HepG2 (cell line): ENCODE data around the gene TULP4. TPM values are rescaled to one million over a fixed set of nuclear protein-coding genes. Genes with fewer than 3 reads are reported as not detected.

Experiments
- FOXA3 ChIP-seq: IDR thresholded peaks from 2 replicates; pipeline ENCODE4 v1.6.1; 2016; ENCODE audit warnings: missing genetic modification reagents, missing compliant biosample characterization
- NFYC ChIP-seq: IDR thresholded peaks from 2 replicates; pipeline ENCODE4 v1.6.1; 2016; ENCODE audit warnings: missing genetic modification reagents, missing compliant biosample characterization
- POLR2A ChIP-seq, 2 experiments: IDR thresholded peaks; 2 replicates each; pipeline ENCODE4 v1.6.1; 2011; ENCODE audit warnings: low read depth in 2 of 2, low read length in 2 of 2, mild to moderate bottlenecking in 1 of 2, moderate library complexity in 1 of 2; ENCODE audit not compliant: insufficient read depth in 1 of 2
- REXO4 ChIP-seq: sonication (generic); formaldehyde crosslinking; IDR thresholded peaks from 2 replicates; pipeline ENCODE4 v1.8.0; 2022; ENCODE audit warnings: missing genetic modification reagents, mild to moderate bottlenecking, borderline replicate concordance
- SALL2 ChIP-seq: sonication (generic); formaldehyde crosslinking; IDR thresholded peaks from 2 replicates; pipeline ENCODE4 v1.8.1; 2023; ENCODE audit warnings: mild to moderate bottlenecking, missing genetic modification reagents, inconsistent platforms
- ZNF24 ChIP-seq: fragments of 450-650 bp; IDR thresholded peaks from 2 replicates; pipeline ENCODE4 v1.6.1; 2017; ENCODE audit warnings: antibody characterized with exemption, mild to moderate bottlenecking
- ZNF670 ChIP-seq: sonication (generic); formaldehyde crosslinking; IDR thresholded peaks from 2 replicates; pipeline ENCODE4 v1.8.0; 2022; ENCODE audit warnings: mild to moderate bottlenecking, missing genetic modification reagents, borderline replicate concordance
- ZNF775 ChIP-seq: sonication (generic); formaldehyde crosslinking; IDR thresholded peaks from 2 replicates; pipeline ENCODE4 v1.4.0; 2020; ENCODE audit warnings: missing genetic modification reagents, mild to moderate bottlenecking, moderate library complexity, borderline replicate concordance
- polyA plus RNA-seq, 8 experiments: library from polyadenylated mRNA; depleted of rRNA in 3 of 8; stranded (reverse) in 7 of 8; unstranded in 1 of 8; fragments of >200 nt; fragmentation: Illumina TruSeq in 4 of 8; extraction: Trizol in 4 of 8; gene quantifications; 2 replicates each; pipeline versions ENCODE4 v1.2.1 to v1.2.3, GENCODE V29; 2011 to 2016; ENCODE audit warnings: low read depth in 4 of 8, missing spikeins in 1 of 8, mixed read lengths in 1 of 8; ENCODE audit not compliant: insufficient read depth in 1 of 8
- total RNA-seq, 5 experiments: library from RNA; depleted of rRNA; stranded (reverse); fragments of >200 nt; fragmentation: Illumina TruSeq; extraction: Trizol; gene quantifications; 2 replicates each; pipeline ENCODE4 v1.2.3, GENCODE V29; 2016; ENCODE audit warnings: low read depth in 1 of 5
- TF ChIP-seq, protein P1 (sequence below): sonication (generic); formaldehyde crosslinking; IDR thresholded peaks from 2 replicates; pipeline ENCODE4 v1.5.0; 2020; ENCODE audit warnings: mild to moderate bottlenecking, missing genetic modification reagents
- TF ChIP-seq, protein P2 (sequence below): sonication (generic); formaldehyde crosslinking; IDR thresholded peaks from 2 replicates; pipeline ENCODE4 v1.4.0; 2020; ENCODE audit warnings: missing genetic modification reagents, mild to moderate bottlenecking, borderline replicate concordance

TULP4 gene
- total and polyA plus RNA-seq, 2 of the 13 experiments (the other 11 are each of a cell fraction or from before 2014, with no cell fraction given): 21.1 to 122 TPM

DNA sequence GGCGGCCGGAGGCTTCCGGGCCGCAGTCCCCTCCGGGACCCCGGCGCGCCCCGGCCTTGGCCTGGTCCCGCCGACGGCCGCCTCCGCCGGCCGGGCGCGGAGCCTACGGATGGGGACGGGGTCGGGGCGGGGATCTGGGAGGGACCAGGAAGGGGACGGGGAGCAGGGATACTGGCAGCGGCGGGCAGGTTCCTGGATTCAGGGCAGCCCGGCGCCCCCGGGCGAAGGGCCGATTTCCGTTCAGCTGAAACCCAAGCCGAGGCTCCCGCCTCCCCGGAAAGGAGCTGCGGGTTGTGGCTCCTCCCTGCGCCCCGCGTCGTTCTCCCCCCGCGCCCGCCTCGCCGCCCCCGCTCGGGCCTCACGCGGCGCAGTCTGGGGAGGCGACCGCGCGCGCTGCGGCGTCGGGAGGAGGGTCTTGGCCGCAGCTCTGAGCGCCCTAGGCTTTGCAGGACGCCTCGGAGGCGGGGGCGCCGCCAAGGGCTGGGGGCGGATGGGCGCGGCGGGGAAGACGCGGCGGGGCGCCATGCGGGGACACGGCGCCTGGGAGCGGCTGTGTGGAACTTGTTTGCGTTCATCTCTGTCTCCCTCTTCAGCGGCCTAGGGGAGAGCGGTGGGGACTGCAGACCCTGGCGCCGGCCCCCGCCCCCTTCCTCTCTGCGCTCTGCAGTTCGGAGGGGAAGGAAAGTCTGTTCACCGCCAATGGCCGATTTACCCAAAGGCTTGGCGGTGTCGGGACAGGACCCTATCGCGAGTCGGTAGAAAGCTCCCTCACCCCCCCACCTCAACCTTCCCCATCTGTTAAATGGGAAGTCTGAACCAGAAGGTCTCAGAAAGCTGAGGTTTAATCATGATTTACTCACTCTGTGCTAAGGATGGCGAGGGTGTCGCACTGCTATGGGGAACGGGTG, 224.9 kb downstream of the TULP4 start (continued):
- TF ChIP-seq FOXA3 (CRISPR knock-in tag): peak; percentile 24; the same call in 1 of the 2 replicates
- peak; percentile 41; the same call in 1 of the 2 replicates for TF ChIP-seq SALL2 (CRISPR knock-in tag)
- TF ChIP-seq ZNF24: no peak
- TF ChIP-seq, protein P1, sequence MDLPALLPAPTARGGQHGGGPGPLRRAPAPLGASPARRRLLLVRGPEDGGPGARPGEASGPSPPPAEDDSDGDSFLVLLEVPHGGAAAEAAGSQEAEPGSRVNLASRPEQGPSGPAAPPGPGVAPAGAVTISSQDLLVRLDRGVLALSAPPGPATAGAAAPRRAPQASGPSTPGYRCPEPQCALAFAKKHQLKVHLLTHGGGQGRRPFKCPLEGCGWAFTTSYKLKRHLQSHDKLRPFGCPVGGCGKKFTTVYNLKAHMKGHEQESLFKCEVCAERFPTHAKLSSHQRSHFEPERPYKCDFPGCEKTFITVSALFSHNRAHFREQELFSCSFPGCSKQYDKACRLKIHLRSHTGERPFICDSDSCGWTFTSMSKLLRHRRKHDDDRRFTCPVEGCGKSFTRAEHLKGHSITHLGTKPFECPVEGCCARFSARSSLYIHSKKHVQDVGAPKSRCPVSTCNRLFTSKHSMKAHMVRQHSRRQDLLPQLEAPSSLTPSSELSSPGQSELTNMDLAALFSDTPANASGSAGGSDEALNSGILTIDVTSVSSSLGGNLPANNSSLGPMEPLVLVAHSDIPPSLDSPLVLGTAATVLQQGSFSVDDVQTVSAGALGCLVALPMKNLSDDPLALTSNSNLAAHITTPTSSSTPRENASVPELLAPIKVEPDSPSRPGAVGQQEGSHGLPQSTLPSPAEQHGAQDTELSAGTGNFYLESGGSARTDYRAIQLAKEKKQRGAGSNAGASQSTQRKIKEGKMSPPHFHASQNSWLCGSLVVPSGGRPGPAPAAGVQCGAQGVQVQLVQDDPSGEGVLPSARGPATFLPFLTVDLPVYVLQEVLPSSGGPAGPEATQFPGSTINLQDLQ: peak; percentile 80; the same call in 1 of the 2 replicates
- 0 out of 2 replicates have a peak, but pooled peaks have one; percentile 36 for TF ChIP-seq REXO4 (CRISPR knock-in tag)
- TF ChIP-seq ZNF775 (CRISPR knock-in tag): no peak
- TF ChIP-seq ZNF670: no peak
- TF ChIP-seq NFYC (CRISPR knock-in tag): no peak
- TF ChIP-seq, protein P2, sequence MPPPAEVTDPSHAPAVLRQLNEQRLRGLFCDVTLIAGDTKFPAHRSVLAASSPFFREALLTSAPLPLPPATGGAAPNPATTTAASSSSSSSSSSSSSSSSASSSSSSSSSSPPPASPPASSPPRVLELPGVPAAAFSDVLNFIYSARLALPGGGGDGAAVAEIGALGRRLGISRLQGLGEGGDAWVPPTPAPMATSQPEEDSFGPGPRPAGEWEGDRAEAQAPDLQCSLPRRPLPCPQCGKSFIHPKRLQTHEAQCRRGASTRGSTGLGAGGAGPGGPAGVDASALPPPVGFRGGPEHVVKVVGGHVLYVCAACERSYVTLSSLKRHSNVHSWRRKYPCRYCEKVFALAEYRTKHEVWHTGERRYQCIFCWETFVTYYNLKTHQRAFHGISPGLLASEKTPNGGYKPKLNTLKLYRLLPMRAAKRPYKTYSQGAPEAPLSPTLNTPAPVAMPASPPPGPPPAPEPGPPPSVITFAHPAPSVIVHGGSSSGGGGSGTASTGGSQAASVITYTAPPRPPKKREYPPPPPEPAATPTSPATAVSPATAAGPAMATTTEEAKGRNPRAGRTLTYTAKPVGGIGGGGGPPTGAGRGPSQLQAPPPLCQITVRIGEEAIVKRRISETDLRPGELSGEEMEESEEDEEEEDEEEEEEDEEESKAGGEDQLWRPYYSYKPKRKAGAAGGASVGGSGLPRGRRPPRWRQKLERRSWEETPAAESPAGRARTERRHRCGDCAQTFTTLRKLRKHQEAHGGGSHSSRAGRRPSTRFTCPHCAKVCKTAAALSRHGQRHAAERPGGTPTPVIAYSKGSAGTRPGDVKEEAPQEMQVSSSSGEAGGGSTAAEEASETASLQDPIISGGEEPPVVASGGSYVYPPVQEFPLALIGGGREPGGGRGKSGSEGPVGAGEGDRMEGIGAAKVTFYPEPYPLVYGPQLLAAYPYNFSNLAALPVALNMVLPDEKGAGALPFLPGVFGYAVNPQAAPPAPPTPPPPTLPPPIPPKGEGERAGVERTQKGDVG (CRISPR knock-in tag): peak; percentile 56
- peak in 1 of 2 experiments; percentile 60; a peak in 3 of 4 replicates for TF ChIP-seq POLR2A (IDR thresholded peaks at IDR 0.05; ENCODE audit: insufficient read depth in 1 of 2, low read depth in 2 of 2, low read length in 2 of 2)
